NCI-H69 (cell line): ENCODE results near the gene AIF1L.

Source experiments
- DNase-seq: peaks from one replicate; lab custom pipeline; 2025; lab: John Stamatoyannopoulos, UW

The AIF1L gene

DNA sequence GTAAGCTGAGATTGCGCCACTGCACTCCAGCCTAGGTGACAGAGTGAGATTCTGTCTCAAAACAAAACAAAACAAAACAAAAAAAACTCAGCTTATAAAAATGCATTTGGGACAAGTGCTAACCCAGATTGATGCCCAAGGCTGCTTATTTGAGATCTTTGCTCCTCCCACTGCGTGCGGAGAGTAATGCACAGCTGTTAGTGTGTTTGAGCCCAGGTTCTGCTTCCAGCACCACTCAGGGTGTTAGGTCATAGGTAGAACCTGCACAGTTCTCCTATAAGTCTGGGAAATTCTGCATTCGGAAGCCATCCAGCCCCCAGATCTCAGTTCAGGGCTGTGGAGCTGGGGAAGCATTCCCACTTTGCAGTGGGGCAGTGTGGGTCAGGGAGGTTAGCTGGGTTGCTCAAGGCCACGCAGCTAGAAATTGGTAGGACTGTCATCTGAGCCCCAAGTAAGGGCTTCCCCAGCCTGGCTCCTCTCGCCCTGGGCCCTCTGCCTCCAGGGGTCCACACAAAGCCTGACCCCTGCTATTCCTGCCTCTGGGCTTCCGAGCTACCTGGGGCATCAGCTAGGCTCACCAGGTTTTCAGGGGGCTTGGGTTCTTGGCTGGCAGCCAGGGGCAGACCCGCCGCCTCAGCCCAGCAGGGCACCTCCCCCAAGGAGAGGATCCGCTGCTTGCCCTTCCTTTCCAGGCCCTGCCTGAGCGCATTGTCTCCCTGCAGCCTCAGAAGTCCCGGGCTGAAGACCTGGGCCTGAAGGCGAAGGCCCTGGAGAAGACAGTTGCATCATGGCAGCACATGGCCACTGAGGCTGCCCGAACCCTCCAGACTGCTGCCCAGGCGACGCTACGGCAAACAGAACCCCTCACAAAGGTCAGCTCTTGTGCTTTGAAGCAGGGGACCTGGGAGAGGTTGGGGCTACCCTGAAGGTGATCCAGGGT is 17.6 kb upstream of the AIF1L start:
- no peak for DNase-seq

GRCh38 chr9:131080589-131080988 is 15.7 kb upstream of the AIF1L start:
- no peak for DNase-seq

DNA sequence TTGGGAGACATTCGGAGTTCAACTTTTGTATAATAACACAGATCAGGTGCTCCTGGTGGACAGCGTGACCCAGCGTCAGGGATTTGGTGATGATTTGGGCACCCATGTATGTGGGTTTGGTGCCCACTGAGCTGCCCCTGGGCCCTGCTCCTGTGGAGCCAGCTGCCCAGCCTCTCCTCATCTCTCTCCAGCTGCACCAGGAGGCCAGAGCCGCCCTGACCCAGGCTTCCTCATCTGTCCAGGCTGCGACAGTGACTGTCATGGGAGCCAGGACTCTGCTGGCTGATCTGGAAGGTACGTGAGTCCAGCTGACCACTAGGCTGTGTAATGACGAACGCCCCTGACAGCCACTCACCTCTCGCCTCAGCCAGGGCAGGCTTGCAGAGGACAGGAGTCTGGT is 14.5 kb upstream of the AIF1L start:
- DNase-seq, result no peak

DNA sequence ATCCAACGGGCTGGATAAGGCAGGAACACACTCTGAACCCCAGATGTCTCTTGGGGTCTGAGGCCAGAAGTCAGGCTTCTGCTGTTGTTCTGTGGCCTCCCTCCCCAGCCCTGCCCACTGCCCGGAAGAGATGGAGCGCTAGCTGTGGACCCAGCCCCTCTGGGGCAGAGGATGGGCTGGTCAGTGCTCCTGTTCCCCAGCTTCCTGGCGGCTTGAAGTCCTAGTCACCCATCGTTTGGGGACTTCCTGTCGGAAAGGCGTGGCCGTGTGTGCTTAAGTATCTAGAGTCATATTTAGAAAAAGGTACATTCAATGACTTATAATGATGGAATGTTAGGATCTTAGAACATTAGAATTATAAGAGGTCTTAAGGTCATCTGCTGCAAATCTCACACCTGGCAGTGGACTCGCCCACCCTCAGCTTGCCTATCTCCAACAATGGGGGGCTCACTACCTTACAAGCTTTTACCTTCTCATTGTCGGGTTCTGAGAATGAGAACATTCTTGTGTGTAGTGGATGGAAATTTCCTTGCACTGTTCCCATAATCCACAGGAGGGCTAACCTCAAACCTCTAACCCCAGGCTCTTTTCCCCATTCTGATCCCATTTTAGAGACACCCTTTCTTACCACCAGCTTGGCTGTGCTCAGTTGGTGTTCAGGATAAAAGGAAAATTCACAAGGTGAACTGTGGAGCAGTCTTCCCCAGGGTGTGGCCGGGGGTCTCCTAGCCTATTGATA is 13.4 kb upstream of the AIF1L start:
- DNase-seq, result no peak

- no peak for DNase-seq
These were observed 11.5 kb upstream of the AIF1L start for GRCh38 chr9:131084661-131085369.

DNA sequence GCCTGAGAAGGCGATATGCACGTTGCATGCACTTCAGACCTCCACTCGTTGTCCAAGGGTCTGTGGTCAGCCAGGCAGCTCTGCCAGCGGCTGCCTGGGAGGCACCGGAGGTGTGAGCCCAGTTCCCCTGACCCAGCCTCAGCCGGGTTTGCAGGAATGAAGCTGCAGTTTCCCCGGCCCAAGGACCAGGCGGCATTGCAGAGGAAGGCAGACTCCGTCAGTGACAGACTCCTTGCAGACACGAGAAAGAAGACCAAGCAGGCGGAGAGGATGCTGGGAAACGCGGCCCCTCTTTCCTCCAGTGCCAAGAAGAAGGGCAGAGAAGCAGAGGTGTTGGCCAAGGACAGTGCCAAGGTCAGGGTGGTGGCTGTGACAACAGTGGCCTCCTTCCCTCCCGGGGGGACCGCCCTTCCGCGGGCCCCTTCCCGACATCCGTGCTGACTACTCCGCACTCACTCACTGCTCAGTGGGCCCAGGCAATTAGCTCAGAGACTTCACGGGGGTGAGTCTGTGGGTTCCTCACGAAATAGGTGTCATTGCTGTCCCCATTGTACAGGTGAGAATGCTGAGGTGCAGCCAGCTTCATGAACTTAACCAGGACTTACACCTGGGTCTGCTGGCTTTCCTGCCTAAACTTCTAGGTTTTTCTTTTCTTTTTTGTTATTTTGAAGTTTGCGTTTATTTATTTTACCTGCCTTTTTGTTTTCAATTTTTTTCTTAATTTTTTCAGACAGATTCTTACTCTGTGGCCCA is 10.8 kb upstream of the AIF1L start:
- DNase-seq, result no peak

DNA sequence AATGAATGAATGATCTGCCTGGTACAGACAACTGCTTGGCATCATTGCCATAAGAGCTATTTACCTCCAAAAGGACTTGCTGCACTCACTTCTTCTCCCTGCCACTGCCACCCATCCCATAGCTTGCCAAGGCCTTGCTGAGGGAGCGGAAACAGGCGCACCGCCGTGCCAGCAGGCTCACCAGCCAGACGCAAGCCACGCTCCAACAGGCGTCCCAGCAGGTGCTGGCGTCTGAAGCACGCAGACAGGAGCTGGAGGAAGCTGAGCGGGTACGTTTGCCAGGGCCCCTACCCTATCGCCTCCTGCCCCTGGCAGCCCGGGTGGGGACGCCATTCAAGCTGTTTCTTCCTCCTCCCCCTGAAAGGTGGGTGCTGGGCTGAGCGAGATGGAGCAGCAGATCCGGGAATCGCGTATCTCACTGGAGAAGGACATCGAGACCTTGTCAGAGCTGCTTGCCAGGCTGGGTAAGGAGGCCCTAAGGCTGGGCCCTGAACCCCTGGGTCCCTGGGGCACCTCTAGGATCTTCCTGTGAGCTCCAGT is 8.9 kb upstream of the AIF1L start:
- DNase-seq, result peak; percentile 42

GRCh38 chr9:131090025-131090787 is 6.1 kb upstream of the AIF1L start:
- DNase-seq, result no peak

- peak; percentile 58 for DNase-seq
These were observed 4.9 kb upstream of the AIF1L start for GRCh38 chr9:131091352-131091992.

DNA sequence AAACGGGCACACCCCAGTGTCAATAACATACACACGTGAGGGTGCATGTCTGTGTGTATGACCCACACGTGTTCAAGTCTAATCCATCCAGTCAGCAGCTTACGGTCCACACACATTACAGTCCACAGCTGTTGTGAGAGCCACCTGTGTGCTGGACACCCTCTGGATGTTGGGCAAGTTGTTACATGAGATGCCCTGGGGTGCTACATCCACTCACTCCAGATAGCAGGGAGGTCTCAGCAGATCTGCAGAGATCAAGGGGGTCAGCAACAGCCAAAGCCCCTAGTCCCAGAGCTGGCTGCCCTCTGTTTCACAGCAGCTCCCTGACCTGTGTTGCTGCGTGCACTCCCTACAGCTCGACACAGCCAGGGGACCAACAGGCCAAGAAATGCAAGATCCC is 4.3 kb upstream of the AIF1L start:
- no peak for DNase-seq

GRCh38 chr9:131092548-131093440 is 3.5 kb upstream of the AIF1L start:
- no peak for DNase-seq

GRCh38 chr9:131094015-131094414 is 2.3 kb upstream of the AIF1L start:
- DNase-seq, result no peak

DNA sequence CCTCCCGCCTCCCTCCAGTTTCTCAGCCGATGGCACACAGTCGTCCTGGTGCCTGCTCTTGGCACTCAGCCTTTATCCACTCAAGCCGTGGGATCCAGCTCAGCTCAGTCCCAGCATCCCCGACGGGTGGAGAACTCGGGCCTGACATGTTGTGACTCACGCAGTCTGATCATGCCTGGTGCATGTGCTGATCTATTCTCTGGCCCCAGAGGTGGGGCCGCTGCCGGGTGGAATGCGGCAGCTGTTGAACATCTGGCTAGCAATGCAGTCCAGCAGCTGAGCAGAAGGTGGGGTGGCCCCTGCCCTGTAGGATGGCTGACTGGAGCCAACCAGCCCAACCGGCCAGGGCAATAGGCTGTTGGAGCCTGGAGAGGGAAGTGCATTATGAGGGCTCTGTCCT is 1.7 kb upstream of the AIF1L start:
- DNase-seq, result no peak

GRCh38 chr9:131095666-131096268 is 564 bp upstream of the AIF1L start:
- no peak for DNase-seq

DNA sequence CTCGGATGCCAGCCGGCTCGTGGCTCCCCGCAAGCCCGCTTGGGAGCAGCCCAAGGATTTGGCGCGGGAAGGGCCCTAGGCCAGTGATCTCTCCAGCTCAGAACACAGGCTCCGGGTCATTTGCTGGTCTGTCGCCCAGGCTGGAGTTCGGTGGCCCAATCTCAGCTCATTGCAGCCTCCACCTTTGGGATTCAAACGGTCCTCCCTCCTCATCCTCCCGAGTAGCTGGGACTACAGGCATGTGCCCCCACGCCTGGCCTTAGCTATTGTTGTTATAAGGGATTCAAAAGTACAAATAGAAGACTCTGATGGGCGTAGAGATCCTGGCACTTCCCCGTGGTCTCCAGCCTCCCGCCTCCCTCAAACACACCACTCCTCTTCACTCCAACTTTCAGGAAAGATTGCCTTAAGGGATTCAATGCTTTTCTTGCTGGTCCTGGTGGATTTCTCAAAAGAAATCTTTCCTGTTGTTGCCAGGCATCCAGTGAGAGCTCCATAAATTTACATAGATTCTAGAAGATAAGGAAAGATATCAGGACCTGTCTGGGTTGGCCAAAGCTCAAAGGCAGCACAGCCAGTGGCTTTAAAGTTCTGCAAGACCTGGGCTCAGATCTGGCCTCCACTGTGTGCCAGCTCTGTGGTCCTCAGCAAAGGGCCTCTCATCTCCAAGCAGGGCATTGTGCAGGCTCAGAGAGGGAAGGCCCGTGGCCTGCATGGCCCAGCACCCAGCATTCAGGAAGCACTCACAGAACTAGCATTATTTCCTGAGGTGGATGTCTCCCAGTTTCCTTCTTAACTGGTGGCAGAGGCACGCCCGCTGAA is 1.0 kb downstream of the AIF1L start:
- no peak for DNase-seq

DNA sequence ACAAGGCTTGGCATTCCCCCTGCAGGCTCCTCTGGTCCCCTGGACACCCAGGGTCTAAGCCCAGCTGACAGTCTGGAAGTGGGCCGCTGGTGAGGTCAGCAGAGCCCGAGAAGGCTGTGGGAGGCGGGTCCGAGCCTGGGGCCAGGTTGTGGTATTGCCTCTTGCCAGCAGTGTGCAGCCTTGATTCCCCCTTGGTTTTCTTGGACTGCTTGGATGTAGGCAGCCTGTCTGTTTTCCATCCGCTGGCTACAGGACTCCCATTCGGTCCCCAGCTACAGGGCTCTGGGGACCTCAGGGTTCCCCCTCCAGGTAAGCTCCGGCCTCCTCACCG is 1.6 kb downstream of the AIF1L start:
- no peak for DNase-seq

DNA sequence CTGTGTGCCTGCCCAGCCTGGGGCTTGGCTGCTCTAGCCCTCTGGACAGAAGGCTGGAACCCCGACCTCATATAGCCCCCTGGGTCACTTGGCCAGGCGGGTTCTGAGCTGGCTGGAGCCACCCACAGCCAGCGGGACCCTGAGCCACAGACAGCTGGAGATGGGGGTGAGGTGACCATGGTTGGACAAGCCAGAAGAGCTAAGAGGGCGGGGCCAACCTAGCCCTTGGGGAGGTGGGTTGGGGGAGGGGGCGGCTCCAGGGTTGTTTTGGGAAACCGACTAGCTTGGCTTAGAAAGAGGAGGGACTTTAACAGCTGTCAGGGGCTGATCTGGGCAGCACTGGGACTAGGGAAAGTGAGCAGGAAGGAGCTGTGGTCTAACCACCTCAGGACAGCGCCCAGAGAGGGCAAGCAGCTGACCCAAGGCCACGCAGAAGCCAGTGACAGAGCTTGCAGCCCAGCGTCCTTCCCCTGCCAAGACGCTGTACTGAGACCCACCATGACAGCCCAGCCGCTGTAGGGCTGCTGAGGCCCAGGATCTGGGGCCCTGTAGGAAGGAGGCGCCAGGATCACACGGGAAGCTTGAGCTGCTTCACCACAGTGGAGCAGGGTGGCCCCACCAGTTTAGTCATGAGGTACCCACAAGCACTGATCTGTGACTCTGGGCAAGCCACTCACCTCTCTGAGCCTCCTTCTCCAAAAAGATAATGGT is 2.2 kb downstream of the AIF1L start:
- DNase-seq, result no peak
